Glutamatergic neuron (in vitro differentiated cells): Measurements from ENCODE around the gene DKK3. TPM values are rescaled to one million over a fixed set of nuclear protein-coding genes. Genes with fewer than 3 reads are reported as not detected.

ENCODE experiments used
- DNase-seq: peaks from one replicate; pipeline ENCODE4 v3.0.0; 2022
- H3K27ac Mint-ChIP-seq: one replicate; pipeline ENCODE4 v1.8.0; 2020; ENCODE audit warnings: mild to moderate bottlenecking, mixed read lengths, inconsistent platforms; ENCODE audit not compliant: unreplicated experiment
- H3K27me3 Mint-ChIP-seq: one replicate; pipeline ENCODE4 v1.8.0; 2020; ENCODE audit warnings: mild to moderate bottlenecking, moderate library complexity, mixed read lengths, inconsistent platforms; ENCODE audit not compliant: unreplicated experiment
- H3K36me3 Mint-ChIP-seq: one replicate; pipeline ENCODE4 v1.8.0; 2020; ENCODE audit warnings: mild to moderate bottlenecking, mixed read lengths, inconsistent platforms; ENCODE audit not compliant: unreplicated experiment
- H3K4me1 Mint-ChIP-seq: one replicate; pipeline ENCODE4 v1.8.0; 2020; ENCODE audit warnings: mild to moderate bottlenecking, low read depth, mixed read lengths, inconsistent platforms; ENCODE audit not compliant: unreplicated experiment
- H3K4me3 Mint-ChIP-seq: one replicate; pipeline ENCODE4 v1.8.0; 2020; ENCODE audit warnings: mild to moderate bottlenecking, mixed read lengths, inconsistent platforms; ENCODE audit not compliant: unreplicated experiment
- H3K9me3 Mint-ChIP-seq: one replicate; pipeline ENCODE4 v1.8.0; 2020; ENCODE audit warnings: mild to moderate bottlenecking, moderate library complexity, mixed read lengths, inconsistent platforms; ENCODE audit not compliant: unreplicated experiment
- total RNA-seq: library from RNA; stranded (reverse); fragmentation: NEBNext Ultra II Directional; extraction: Animal tissue kit (Norgen Biotek cat#: 25700); gene quantifications from one replicate; pipeline ENCODE4 v1.2.1, GENCODE V29; 2021; ENCODE audit not compliant: unreplicated experiment
- TF ChIP-seq, protein P1 (sequence below): fragments of 200-600 bp; sonication (generic); IDR thresholded peaks from one replicate; pipeline ENCODE4 v1.5.0; 2021; ENCODE audit not compliant: partially characterized antibody, unreplicated experiment

DKK3 gene
- total RNA-seq, 1 donor from 2014 or later = 131 TPM

GRCh38 chr11:11983427-11983826 lies 25.0 kb downstream of the DKK3 start:
- Mint-ChIP-seq H3K27me3 (peaks cover 6% of the 10 kb centered on the region), H3K36me3 (no peaks in the 10 kb centered on the region), H3K4me3 (no peak overlapping the region), H3K4me1 (peaks cover 27% of the 10 kb centered on the region), H3K9me3 (peaks cover 9% of the 10 kb centered on the region), H3K27ac (no peak overlapping the region)
- no peak for DNase-seq
- TF ChIP-seq, protein P1, sequence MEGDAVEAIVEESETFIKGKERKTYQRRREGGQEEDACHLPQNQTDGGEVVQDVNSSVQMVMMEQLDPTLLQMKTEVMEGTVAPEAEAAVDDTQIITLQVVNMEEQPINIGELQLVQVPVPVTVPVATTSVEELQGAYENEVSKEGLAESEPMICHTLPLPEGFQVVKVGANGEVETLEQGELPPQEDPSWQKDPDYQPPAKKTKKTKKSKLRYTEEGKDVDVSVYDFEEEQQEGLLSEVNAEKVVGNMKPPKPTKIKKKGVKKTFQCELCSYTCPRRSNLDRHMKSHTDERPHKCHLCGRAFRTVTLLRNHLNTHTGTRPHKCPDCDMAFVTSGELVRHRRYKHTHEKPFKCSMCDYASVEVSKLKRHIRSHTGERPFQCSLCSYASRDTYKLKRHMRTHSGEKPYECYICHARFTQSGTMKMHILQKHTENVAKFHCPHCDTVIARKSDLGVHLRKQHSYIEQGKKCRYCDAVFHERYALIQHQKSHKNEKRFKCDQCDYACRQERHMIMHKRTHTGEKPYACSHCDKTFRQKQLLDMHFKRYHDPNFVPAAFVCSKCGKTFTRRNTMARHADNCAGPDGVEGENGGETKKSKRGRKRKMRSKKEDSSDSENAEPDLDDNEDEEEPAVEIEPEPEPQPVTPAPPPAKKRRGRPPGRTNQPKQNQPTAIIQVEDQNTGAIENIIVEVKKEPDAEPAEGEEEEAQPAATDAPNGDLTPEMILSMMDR = no peak

DNA sequence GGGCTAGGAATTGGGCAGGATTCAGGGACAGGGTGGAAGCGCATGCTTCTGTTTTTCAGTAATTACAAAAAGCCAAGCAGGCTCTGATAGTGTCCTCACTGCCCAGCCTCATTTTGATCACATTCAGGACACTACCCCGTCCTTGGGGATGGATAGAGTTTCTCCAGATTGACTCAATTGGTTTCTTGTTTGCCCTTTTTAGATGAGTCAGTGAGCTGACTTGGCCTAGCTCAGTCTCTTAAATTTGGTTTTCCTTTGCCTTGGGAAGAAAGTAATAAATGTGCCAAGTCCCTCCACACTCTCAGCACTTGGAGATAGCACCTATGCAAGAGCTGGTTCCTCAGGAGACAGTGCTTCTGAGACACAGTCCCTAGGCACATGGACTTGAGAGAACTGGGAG lies 25.5 kb downstream of the DKK3 start:
- peaks cover 8% of the 10 kb centered on the region for H3K27me3 Mint-ChIP-seq
- DNase-seq = no peak
- no peak overlapping the region for H3K4me3 Mint-ChIP-seq
- TF ChIP-seq, protein P1 = no peak
- H3K36me3 Mint-ChIP-seq = no peaks in the 10 kb centered on the region
- H3K4me1 Mint-ChIP-seq = peaks cover 29% of the 10 kb centered on the region
- peaks cover 11% of the 10 kb centered on the region for H3K9me3 Mint-ChIP-seq
- H3K27ac Mint-ChIP-seq = no peak overlapping the region

DNA sequence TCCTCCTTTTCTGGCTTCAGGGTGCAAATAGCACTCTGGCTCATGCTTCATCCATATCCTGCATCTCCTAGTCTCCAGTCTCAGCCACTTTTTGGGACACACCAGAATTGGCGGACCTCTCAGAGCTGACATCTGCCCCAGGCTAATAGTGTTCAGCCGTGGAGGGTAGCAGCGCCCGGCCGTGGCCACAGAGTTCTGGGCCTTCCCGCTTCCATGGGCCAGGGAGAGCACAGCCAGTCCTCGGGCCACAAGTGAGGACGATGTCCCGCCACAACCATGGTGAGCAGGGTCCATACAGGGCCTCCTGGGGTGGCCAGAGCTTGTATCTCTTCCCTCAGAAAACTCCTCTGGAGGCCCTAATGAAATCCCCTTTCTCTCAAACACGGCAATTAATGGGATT lies 26.0 kb downstream of the DKK3 start:
- TF ChIP-seq, protein P1 = no peak
- peaks cover 11% of the 10 kb centered on the region for H3K9me3 Mint-ChIP-seq
- H3K27ac Mint-ChIP-seq = peak overlapping the region; percentile 16
- no peak for DNase-seq
- H3K27me3 Mint-ChIP-seq = peaks cover 8% of the 10 kb centered on the region
- H3K36me3 Mint-ChIP-seq = no peaks in the 10 kb centered on the region
- peak overlapping the region; percentile 5 for H3K4me3 Mint-ChIP-seq
- peaks cover 28% of the 10 kb centered on the region for H3K4me1 Mint-ChIP-seq

- H3K27ac Mint-ChIP-seq = no peak overlapping the region
- H3K27me3 Mint-ChIP-seq = peaks cover 8% of the 10 kb centered on the region
- H3K4me3 Mint-ChIP-seq = no peak overlapping the region
- TF ChIP-seq, protein P1 = no peak
- H3K4me1 Mint-ChIP-seq = peaks cover 34% of the 10 kb centered on the region
- H3K36me3 Mint-ChIP-seq = no peaks in the 10 kb centered on the region
- no peak for DNase-seq
- H3K9me3 Mint-ChIP-seq = peaks cover 11% of the 10 kb centered on the region
Measured at GRCh38 chr11:11981840-11982239, 26.6 kb downstream of the DKK3 start.

- Mint-ChIP-seq H3K36me3 (no peaks in the 10 kb centered on the region), H3K4me3 (no peak overlapping the region), H3K9me3 (peaks cover 11% of the 10 kb centered on the region), H3K4me1 (peaks cover 34% of the 10 kb centered on the region), H3K27me3 (peaks cover 8% of the 10 kb centered on the region), H3K27ac (peak overlapping the region; percentile 48)
- DNase-seq = no peak
- TF ChIP-seq, protein P1 = no peak
Measured at GRCh38 chr11:11981364-11981763, 27.1 kb downstream of the DKK3 start.
